ENCODE results near the gene KPNB1.
"Not testable (repeated sequence)": the region's sequence is repeated elsewhere in the genome, so short reads cannot be mapped to it uniquely, and the experiment has no call there.

Gene KPNB1

DNA sequence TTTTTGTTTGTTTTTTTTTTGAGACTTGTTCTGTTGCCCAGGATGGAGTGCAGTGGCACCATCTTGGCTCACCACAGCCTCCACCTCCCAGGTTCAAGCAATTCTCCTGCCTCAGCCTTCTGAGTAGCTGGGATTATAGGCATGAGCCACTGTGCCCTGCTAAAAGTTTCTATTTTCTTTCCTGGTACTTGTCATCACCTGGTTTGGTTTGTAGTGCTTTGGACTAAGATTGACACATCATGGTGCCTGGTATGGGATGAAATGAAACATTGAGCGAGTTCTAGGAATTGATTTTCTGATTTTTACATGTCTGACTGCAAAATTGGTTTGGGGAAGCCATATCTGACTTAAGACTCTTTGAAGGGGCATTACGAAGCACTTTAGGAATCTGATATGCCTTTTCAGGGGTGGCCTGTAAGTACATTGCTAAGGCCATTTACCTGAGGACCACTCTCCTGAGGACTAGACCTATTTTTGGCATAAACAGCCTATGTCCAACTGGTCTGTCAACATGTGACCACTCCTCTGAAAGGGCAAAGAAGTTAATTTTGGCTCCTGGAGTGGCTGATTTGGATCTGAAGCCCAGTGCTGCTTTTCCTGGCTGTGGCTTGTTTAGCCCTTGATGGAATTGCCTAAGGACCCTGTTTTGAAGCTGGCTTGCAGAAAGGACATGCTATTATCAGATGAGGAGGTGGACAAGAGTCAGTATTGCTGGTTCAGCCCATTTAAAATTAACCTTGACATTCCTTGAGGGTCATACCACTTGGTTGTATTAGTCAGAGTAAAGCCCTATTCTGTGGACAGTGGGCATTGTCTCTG is 25.9 kb downstream of the KPNB1 start:
- no peak for DNase-seq (ENCODE audit: low read depth)
- TF ChIP-seq, protein P1, sequence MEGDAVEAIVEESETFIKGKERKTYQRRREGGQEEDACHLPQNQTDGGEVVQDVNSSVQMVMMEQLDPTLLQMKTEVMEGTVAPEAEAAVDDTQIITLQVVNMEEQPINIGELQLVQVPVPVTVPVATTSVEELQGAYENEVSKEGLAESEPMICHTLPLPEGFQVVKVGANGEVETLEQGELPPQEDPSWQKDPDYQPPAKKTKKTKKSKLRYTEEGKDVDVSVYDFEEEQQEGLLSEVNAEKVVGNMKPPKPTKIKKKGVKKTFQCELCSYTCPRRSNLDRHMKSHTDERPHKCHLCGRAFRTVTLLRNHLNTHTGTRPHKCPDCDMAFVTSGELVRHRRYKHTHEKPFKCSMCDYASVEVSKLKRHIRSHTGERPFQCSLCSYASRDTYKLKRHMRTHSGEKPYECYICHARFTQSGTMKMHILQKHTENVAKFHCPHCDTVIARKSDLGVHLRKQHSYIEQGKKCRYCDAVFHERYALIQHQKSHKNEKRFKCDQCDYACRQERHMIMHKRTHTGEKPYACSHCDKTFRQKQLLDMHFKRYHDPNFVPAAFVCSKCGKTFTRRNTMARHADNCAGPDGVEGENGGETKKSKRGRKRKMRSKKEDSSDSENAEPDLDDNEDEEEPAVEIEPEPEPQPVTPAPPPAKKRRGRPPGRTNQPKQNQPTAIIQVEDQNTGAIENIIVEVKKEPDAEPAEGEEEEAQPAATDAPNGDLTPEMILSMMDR (conservative IDR thresholded peaks at IDR 0.05; ENCODE audit: control insufficient read depth, insufficient read depth, low read depth, low read length), result no peak
- H3K4me3 ChIP-seq (ENCODE audit: control insufficient read depth, low read depth, low read length), result no peak overlapping the region

DNA sequence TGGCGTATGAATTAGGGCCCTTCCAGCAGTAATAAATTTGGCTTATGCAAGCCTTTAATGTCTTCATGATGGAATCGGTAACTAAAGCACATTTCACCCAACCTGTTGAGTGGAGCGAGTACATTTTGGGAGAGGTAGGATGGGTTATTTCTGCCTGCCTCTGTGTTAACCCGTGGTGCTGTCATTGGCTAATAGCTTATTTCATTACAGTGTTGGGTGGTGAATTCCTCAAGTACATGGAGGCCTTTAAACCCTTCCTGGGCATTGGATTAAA is 26.4 kb downstream of the KPNB1 start:
- H3K4me3 ChIP-seq (ENCODE audit: control insufficient read depth, low read depth, low read length), result no peak overlapping the region
- no peak for DNase-seq (ENCODE audit: low read depth)
- TF ChIP-seq, protein P1 (conservative IDR thresholded peaks at IDR 0.05; ENCODE audit: control insufficient read depth, insufficient read depth, low read depth, low read length), result no peak

DNA sequence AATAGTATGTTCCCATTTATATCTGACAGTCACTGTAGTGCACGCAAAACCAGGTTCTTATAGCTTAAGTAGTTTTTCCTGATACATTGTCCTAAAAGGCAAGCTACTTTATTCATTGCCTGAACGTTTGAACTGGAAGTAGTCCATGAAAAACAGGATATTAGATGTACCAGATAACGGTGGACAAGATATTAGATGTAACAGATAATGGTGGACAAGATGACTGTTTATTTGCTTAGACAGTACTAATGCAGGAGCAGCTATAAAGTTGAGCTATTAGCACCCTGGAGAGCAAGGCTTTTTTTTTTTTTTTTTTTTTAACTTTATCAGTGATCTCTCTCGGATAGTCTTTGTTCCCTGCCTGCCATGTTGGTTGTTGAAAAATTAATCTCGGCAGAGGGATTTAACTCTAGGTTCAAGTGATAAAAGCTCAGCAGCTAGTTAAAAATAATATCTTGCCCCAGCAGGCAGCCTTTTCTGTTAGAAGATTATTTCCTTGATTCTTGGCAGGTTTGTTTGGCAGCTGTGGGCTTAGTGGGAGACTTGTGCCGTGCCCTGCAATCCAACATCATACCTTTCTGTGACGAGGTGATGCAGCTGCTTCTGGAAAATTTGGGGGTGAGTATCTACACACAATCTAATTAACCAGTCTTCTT is 26.9 kb downstream of the KPNB1 start:
- no peak overlapping the region for H3K4me3 ChIP-seq (ENCODE audit: control insufficient read depth, low read depth, low read length)
- DNase-seq (ENCODE audit: low read depth), result no peak
- TF ChIP-seq, protein P1 (conservative IDR thresholded peaks at IDR 0.05; ENCODE audit: control insufficient read depth, insufficient read depth, low read depth, low read length), result no peak

DNA sequence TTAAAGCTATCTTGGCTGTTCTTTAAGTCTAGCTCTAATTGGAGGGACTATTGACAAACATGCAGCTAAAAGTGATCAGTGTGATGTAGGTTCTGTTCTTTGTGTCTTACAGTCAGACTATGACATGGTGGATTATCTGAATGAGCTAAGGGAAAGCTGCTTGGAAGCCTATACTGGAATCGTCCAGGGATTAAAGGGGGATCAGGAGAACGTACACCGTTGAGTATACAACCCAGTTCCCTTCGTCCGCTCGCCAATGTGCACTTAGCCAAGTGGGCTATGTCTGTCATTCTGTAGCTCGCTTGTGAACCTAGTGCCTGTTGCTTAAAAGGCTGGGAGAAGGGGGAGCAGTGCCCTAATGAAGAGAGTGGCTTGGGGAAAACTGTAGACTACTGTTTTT is 28.5 kb downstream of the KPNB1 start:
- no peak for DNase-seq (ENCODE audit: low read depth)
- TF ChIP-seq, protein P1 (conservative IDR thresholded peaks at IDR 0.05; ENCODE audit: control insufficient read depth, insufficient read depth, low read depth, low read length), result no peak
- H3K4me3 ChIP-seq (ENCODE audit: control insufficient read depth, low read depth, low read length), result no peak overlapping the region

DNA sequence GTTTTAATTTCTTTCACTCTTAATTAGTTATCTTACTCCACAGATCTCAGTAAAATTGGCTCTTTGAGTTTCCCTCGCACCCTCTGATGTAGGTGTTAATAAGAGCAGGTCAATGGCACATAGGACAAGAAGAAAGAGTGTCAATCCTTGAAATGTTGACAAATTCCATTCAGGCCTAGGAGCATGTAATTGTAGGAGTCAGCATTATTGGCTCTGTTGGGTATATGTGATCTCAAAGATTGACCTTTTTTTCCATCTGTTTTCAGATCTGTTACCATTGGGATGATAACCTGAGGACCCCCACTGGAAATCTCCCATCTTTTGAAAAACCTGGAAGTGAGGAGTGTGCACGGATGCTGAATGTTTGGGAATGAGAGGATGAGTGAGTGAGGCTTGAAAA is 32.4 kb downstream of the KPNB1 start:
- TF ChIP-seq, protein P1 (conservative IDR thresholded peaks at IDR 0.05; ENCODE audit: control insufficient read depth, insufficient read depth, low read depth, low read length), result no peak
- H3K4me3 ChIP-seq (ENCODE audit: control insufficient read depth, low read depth, low read length), result no peak overlapping the region
- no peak for DNase-seq (ENCODE audit: low read depth)

DNA sequence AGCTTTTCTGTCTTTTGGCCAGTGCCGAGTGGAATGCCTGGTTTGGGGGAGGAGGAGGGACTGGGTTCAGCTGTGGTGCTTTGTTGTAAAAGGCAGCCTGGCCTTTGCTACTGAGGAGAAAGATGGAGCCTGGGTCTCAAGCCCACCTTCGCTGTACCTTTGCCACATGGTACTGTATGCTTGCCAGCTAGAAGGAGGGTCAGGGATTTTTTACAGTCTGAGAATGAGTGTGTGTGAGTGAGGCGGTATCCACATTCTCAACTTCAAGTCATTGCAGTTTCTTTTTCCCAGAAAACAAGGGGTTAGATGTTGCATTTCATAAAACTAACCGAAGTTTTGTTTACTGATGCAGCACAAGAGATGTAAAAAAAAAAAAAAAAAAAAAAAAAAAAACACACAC is 33.0 kb downstream of the KPNB1 start:
- DNase-seq (ENCODE audit: low read depth), result not testable (repeated sequence)

DNA sequence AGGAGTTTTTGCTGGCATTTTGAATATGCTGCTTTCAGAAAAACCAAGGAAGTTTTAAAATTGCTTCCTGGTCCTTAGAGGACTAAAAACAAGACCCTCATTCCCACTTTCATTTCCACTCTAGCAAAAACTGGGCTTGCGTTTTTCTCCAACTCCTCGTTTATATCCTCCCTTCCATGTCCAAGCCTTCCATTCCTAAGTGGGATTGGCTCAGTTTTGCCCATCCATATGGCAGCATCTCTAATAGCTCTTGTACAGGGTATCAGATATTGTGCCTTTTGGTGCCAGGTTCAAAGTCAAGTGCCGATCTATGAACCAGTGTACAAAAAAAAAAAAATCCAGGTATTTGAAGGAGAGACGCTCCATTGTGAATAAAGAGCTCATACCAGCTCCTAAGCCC is 34.3 kb downstream of the KPNB1 start:
- DNase-seq (ENCODE audit: low read depth), result no peak
- TF ChIP-seq, protein P1 (conservative IDR thresholded peaks at IDR 0.05; ENCODE audit: control insufficient read depth, insufficient read depth, low read depth, low read length), result no peak
- H3K4me3 ChIP-seq (ENCODE audit: control insufficient read depth, low read depth, low read length), result no peak overlapping the region

More for the DNA sequence above, 33.0 kb downstream of the KPNB1 start:
- not testable (repeated sequence) for H3K4me3 ChIP-seq (ENCODE audit: control insufficient read depth, low read depth, low read length)
